EH (cell line): ENCODE data around the gene KIF3A.
"Not testable (repeated sequence)": the region's sequence is repeated elsewhere in the genome, so short reads cannot be mapped to it uniquely, and the experiment has no call there.

Experiments
- DNase-seq: peaks from one replicate; pipeline ENCODE4 v3.0.0-alpha.2; 2015; ENCODE audit warnings: low read depth

KIF3A gene

DNA sequence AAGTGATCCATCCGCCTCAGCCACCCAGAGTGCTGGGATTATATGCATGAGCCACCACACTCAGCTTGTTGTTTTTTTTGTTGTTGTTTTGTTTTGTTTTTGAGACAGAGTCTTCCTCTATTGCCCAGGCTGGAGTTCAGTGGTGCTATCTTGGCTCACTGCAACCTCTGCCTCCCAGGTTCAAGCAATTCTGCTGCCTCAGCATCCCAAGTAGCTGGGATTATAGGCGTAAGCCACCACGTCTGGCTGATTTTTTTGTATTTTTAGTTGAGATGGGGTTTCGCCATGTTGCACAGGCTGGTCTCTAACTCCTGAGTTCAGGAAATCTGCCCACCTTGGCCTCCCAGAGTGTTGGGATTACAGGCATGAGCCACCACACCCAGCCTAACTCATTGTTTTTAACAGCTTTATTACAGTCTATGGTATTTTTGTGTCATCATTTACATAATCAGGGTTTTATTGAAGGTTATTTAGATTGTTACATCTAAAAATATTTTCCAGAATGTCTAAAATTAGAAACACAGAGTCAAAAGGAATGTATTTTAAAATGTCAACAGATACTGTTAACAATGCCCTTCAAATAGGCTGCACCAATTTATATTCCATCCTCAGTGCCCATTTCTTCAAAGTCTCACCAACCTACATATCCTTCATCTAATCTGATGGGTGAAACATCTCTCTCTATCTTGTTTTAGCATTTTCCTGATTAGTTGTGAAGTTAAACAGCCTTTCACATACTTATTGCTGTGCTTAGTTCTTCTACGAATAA is 18.6 kb downstream of the KIF3A start:
- DNase-seq: peak; percentile 48

DNA sequence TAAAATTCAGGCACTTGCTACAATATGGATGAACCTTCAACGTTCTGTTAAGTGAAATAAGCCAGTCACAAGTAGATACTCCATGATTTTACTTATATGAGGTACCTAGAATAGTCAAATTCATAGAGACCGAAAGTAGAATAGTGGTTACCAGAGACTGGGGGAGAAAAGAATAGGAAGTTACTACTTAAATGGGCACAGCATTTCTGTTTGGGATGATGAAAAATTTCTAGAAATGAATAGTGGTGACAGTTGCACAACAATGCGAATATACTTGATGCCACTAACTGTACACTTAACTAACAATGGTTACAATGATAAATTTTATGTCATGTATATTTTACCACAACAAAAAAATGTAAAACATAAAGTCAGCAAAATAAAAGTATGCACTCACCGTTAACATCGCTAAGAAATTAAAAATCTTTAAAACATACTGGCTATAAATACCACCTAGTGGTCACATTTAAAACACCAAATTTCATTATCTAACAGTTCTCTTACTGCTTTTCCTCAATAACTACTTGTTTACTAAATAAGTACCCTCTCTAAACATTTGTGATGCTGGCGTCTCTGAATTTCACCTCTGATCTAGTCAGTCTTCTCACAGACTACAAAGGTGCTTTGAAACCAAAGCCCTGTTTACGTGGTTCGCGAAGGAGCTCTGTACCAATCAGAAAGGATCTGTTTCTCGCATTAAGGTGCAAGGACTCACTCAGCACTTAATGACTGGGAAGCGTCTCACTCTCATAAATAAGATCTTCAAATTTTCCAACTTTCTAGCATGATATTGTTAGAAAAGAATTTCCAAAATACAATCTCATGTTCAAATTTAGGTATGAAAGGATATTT is 22.7 kb downstream of the KIF3A start:
- DNase-seq: peak; percentile 24

DNA sequence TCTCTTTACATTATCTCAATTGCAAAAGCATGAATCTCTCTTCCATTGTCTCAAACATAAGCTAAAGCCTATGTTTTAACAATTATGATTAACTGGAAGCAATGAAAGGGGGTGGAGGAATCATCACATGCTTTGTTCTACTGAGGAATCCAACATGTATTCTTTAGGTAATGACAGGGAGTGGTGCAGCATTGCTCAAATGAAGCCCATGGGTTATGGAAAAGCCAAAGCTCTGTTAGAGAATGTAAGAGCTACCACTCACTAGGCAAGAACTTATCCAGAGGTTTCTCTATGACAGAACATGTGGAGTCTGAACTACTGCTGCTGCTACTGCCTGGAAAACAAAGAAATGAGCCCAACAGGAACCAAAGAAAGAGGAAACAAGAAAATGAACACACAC is 28.7 kb downstream of the KIF3A start:
- no peak for DNase-seq

DNA sequence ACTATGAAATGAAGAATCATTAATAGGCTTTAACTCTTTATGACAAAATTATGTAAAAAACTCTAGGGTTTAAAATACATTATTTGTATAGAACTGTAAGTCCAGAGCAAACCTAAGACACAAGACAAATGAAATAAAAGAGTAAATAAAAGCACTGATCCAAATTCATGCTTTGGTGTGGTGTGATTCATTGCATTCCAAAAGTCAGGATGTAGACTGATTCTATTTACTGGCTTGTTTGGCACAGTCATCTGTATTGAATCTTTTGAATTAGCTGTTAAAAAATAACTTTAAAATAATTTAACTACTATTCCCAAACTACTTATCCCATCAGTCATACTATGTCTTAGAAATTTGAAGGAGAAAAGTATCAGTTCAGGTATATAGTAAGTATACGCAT is 32.5 kb downstream of the KIF3A start:
- DNase-seq: peak; percentile 64

DNA sequence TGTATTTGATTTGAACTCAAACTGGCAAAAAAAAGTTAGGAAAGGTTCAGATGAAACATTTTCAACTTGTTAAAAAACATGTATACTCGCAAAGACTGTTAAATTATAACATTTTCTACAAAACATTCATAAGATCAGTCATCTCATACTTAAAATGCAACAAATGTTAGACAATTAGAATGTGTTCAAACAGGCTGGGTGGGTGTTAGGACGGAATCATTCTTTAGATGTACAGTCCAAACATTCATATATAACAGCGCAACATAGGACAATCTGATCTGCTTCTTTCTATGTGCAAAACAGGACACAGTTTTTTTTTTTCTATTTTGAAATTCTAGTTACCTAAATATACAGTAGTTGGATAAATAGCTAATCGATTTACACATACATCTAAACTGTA is 41.4 kb downstream of the KIF3A start:
- no peak for DNase-seq

DNA sequence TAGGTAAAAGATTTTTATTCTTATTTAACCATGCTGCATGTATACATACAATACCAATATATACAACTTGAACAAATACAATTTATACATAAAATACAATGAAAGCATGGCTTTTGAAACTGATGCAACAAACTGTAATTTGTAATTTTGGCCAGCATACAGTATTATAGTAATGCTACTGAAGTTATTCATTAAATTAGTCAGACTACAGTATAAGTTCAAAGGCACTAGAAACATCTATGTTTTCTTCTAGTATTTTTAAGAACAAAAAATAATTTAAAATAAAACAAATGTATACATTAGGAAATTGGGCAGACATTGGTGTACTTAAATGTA is 44.7 kb downstream of the KIF3A start:
- DNase-seq: no peak

DNA sequence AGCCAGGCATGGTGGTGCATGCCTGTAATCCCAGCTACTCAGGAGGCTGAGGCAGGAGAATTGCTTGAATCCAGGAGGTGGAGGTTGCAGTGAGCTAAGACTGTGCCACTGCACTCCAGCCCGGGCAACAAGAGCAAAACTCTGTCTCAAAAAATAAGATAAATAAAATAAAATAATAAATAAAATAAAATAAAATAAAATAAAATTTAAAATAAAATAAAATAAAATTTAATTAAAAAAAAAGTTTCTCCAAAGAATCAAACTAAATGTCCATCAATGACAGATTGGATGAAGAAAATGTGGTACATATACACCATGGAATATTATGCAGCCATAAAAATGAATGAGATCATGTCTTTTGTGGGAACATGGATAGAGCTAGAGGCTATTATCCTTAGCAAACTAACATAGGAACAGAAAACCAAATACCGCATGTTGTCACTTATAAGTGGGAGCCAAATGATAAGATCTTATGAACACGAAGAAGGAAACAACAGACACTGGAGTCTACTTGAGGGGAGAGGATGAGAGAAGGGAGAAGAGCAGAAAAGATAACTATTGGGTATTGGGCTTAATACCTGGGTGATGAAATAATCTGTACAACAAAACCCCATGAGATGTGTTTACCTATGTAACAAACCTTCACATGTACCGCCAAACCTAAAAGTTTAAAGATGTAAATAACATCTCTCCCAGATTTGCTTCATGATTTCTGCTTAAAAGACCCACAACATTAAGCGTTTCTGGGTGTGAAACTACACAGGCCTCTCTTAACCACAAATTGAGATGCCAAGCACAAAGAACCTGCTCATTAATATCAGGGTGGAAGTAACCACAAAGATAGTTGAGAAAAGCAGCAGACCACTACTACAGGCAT is 45.4 kb downstream of the KIF3A start:
- DNase-seq: not testable (repeated sequence)

DNA sequence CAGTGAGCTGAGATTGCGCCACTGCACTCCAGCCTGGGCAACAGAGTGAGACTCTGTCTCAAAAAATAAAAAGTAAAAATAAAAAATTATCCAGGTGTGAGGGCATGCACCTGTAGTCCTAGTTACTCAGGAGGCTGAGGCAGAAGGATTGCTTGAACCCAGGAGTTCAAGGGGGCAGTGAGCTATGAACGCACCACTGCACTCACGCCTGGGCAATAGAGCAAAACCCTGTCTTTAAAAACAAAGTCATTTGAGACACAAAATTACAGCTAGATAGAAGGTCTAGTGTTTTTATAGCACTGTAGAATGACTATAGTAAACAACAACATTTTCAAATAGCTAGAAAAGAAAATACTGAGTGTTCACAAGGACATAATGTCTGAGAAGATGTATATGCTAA is 47.2 kb downstream of the KIF3A start:
- DNase-seq: no peak

DNA sequence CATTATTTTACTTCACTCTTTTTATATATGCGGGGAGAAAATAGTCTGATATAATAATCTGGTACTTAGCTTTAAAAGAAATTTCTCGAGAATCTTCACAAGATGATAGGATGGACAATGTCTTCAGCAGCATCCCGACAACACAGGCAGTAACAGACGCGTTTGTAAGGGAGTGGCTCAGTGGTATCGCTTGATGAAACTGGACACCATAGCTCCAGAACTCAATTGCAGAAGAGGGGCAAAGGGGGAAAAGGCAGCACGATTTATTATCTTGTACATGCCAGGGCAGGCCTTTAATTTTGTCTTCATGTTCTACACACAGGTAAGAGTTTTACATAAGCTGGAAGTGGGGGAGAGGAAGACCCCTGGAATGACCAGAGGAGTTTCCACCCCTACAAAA is 47.8 kb downstream of the KIF3A start:
- DNase-seq: no peak

DNA sequence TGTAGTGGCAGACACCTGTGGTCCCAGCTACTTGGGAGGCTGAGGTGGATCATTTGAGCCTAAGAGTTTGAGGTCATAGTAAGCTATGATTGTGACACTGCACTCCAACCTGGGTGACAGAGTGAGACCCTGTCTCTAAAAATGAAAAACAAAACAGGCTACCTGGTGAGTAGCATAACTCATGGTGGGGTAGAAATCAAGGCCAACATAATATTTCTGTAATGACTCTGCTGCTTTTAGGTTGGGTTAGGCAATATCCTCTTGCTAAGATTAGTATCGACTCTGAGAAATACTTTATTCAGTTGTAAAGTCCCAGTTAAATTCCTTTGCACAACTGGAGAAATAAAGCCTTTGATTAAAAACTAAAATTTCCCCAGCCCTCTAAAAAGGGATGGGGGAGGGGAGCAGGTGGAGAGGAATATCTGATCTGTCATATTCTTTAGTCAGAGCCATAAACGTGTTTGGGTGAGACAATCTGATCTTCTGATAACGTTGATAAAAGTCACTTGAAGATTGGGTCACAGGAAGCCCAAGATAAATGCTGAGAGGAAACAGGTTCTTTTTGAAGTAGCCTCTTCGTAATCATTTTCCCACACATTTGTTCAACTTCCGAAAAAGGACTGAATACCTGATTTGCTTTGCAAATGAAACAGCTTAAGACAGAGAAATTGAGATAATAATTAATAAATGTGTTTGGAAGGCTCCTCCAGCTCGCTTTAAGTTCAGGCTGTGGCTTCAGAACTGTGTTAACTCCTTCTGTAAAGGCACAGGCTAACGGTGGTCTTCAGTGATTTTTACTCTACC is 48.6 kb downstream of the KIF3A start:
- peak; percentile 22 for DNase-seq

DNA sequence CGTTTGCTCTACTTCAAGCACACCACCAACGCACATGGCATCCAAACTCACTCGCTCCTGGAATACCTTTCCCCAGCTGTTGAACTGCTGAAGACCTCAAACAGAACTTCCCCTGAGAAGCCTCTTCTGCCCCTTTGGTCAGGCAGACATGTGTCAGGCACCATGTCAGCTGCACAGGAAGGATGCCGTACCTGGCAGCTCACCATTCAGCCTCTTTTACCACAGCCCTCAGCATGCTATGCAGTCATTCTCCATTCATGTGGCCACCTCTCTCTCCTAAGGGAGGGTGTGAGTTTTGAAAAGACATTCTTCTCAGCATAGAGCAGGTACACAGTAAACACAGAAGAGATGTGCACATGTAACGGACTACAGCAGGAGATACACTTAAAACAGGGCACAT is 49.4 kb downstream of the KIF3A start:
- no peak for DNase-seq

DNA sequence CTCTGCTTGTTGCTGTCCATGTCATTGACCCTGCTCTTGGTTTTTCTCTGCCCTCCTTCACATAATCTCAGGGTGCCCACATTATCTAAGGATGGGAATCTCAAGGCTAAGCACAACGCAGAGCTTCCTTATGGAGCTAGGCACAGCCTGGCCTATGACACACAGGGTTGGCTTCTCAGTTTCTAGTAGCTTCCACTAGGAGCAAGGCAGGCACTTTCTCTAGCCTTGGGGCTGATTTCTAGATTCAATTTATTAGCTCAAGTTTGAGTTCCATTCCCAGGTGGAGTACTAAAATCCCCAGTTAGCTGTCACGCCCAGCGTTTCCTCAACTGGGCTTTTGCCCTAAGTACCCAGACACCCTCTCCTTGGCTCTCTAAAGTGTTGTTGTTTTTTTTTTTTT is 51.2 kb downstream of the KIF3A start:
- peak; percentile 17 for DNase-seq

DNA sequence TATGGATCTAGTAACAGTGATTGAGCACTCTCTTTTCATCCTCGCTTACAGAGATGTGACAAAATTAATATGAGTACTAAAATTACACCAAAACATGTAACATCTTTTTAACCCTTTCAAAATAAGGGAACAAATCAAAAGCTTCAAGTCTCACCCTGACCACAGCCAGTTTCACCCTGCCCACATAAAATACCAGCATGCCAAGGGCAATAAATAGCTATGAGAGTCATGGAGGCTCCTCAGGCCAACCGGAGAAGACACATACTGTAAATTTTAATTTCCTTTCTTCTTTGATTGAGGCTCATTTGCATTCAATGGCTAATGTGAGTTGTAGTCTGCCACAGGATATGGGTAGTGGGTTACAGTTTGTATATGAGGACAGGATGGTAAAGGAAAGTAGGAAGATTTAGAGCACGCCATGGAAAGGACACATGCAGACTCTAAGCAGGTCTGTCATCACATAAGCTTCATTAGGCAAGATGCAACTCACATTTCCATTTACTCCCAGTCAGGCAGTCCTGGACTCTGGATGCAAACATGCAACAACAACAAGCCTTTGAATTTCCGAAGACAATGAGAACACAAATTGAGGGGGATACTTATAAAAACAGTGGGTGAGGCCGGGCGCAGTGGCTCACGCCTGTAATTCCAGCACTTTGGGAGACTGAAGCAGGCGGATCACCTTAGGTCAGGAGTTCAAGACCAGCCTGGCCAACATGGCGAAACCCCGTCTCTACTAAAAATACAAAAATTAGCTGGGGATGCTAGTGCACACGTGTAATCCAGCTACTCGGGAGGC is 52.2 kb downstream of the KIF3A start:
- DNase-seq: no peak

DNA sequence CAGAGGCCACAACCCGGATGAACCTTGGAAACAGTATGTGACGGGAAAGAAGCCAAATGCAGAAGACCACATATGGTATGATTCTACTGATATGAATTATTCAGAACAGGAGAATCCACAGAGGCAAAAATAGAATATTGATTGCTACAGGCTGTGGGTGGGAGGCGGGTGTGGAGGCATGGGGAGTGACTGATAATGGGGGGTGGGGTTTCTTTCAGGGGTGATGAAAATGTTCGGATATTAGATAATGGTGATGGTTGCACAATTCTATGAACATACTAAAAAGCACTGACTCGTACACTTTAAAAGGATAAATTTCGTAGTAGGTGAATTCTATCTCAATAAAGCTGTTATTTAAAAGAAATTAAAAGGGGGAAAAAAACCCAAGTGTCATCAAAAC is 52.9 kb downstream of the KIF3A start:
- DNase-seq: no peak

DNA sequence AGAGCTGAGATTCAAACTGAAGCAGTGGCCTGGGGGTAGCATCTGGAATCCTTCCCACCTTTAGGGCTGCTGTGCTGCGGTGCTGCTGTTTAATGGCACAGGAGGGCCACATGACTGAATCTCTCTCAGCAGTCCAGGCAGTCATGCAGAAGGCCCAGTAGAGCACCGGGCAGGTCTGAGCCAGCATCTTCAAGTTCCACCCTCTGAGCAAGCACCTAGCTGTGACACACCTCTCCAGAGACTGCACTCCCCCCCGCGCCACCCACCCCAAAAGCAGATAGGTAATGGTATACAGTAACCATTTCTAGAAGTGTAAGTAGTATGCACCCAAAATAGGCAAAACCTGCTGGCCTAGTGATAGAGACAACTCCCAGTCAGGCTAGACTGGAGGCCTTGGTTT is 55.4 kb downstream of the KIF3A start:
- no peak for DNase-seq

DNA sequence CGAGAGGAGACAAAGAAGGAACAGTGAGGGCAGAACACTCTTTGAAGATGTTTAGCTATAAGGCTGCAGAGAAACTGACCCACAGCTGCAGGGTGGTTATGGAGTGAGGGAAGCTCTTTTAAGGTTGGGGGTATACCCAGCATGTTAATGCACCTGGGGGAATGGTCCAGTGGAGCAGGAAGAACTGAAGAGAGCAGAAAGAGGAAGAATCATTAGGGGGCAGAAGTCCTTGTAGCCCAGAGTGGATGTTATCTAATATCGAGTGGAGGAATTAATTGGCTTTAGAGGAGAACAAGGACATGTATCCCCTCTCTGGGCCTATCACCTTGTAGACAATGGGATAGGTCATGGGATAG is 55.9 kb downstream of the KIF3A start:
- no peak for DNase-seq

DNA sequence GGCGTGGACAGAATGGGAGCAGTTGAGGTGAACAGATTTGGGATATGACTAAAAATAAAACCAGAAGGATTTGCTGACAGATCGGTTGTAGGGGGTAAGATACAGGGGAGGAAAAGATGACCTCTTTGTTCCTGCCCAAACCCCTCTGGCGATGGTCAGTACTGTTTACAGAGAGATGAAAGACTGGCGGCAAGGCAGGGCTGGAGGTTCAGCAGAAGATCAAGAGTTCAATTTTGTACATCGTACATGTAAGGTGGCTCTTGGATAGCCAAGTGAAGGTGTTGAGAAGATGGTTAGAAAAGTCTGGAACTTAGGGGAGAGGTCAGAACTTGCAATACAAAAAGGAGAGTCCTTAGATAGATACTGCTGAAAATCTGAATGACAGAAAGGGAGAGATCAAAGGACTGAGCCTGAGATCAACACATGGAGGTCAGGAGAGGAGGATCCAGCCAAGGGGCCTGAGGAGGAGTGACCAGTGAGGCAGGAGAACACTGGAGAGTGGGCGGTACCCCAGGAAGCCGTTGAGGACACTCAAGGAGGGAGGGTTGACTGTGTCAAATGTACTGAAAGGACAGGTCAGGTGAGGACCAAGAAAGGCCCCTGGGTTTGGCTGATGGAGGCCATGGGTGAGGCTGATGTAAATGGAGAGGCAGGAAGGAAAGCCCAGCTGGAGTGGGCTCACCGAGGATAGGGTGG is 56.4 kb downstream of the KIF3A start:
- DNase-seq: no peak

DNA sequence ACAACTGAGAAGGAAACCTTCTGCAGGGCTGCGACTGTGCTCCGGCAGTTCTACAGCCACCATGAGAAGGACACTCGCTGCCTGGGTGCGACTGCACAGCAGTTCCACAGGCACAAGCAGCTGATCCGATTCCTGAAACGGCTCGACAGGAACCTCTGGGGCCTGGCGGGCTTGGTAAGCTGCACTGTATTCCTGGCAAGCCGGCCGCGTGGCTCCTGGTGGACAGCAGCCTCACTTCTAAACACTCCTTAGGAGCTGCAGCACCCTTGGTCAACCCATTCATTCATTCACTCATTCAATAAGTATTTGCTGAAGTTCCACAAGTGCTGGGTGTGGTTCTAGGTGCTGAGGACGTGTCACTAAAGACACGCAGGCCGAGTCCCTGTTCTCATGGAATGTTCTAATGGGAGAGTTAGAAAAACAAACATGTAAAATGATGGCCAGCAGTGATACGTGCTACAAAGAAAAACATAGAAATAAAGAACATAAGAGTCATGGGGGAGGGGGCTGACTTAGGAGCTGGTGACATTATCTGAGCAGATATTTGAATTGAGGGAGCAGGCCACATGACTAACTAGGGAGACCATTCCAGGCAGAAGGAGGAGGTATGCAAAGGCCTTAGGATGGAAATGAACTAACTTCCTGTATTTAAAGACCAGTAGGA is 57.5 kb downstream of the KIF3A start:
- DNase-seq: peak; percentile 53

DNA sequence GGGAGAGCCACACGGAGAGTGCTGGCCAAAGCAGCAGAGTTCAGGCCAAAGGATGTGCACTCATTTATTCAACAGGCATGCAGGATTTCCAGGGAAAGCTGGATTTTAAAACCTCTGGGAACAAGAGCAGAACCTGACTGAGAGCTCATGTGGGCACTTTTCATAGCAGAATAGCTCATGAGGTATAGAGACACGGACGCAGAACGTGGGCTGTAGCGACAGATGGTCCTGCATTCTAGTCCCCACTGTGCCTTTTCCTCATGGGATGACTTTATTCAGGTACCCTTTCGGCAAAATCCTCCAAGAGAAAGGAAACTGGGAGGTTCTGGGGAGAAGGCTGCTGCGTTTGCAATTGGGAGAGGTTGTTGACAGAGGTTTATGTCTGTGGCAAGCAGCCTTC is 58.2 kb downstream of the KIF3A start:
- no peak for DNase-seq

DNA sequence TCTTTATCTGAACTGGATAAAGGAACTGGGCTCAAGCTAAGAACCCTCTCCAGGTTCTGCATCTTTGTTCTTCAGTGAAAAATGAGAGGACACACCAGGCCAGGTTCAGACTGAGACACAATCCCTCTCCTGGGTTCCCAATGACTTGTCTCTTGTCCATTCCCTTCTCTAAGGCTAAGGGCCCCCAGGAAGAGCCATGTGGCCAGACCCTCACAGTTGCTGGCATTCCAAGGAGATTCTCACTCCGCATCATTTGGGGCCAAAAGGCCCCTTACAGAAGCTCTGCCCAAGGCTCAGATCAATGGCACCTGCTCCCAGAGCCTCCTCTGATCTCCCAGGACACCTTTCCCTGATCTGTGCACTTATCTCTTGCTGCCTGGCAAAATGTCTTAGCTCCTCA is 58.6 kb downstream of the KIF3A start:
- DNase-seq: no peak
